ENCODE results near the gene IL19.

DNA sequence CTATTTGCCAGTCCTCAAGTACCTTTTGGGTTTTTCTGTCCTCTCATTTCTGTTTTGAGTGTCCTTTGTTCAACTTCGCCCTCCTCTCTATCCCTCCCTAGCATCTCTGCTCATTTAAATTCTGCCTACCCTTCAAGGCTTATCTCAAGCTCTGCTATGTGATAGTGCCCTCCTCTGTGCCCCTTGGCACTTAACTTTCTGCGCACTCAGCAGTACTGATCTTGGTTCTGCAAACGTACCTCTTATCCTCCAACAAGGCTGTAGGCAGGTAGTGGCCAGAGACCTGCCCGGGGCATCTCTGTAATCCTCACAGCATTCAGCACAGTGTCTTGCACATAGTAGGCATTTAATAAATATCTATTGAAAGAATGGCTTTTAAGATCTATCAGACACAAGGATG lies 89.6 kb downstream of the IL19 start:
- TF ChIP-seq EP300 (IDR thresholded peaks at IDR 0.05), result no peak
- no peak for TF ChIP-seq POLR2A (IDR thresholded peaks at IDR 0.05)
- TF ChIP-seq, protein P1, sequence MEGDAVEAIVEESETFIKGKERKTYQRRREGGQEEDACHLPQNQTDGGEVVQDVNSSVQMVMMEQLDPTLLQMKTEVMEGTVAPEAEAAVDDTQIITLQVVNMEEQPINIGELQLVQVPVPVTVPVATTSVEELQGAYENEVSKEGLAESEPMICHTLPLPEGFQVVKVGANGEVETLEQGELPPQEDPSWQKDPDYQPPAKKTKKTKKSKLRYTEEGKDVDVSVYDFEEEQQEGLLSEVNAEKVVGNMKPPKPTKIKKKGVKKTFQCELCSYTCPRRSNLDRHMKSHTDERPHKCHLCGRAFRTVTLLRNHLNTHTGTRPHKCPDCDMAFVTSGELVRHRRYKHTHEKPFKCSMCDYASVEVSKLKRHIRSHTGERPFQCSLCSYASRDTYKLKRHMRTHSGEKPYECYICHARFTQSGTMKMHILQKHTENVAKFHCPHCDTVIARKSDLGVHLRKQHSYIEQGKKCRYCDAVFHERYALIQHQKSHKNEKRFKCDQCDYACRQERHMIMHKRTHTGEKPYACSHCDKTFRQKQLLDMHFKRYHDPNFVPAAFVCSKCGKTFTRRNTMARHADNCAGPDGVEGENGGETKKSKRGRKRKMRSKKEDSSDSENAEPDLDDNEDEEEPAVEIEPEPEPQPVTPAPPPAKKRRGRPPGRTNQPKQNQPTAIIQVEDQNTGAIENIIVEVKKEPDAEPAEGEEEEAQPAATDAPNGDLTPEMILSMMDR (IDR thresholded peaks at IDR 0.05), result no peak
